ENCODE results near the gene TSPAN9. TPM values are rescaled to one million over a fixed set of nuclear protein-coding genes. Genes with fewer than 3 reads are reported as not detected.
A peak's percentile ranks its signal among the peaks of the same experiment; 100 is the strongest.

TSPAN9 gene
- total RNA-seq, 1 donor from 2014 or later: 7.8 TPM

GRCh38 chr12:3034067-3034750 is 43.0 kb upstream of the TSPAN9 start:
- Histone ChIP-seq H3K9me3 (ENCODE audit: low read depth) (no peaks in the 10 kb centered on the region), H2AFZ (replicated peaks) (no peak overlapping the region), H3K36me3 (no peaks in the 10 kb centered on the region), H3K27me3 (no peaks in the 10 kb centered on the region), H3K4me2 (no peak overlapping the region), H3K79me2 (ENCODE audit: low read depth) (no peaks in the 10 kb centered on the region), H3K9ac (no peak overlapping the region), H3K4me3 (no peak overlapping the region), H3K4me1 (peaks cover 11% of the 10 kb centered on the region), H3K27ac (no peak overlapping the region), H3F3A (ENCODE audit: low read depth) (peaks cover 4% of the 10 kb centered on the region), H4K20me1 (ENCODE audit: low read depth) (no peaks in the 10 kb centered on the region)
- TF ChIP-seq CTCF (IDR thresholded peaks at IDR 0.05): peak; percentile 72
- no peak for TF ChIP-seq EZH2 (IDR thresholded peaks at IDR 0.05)
- TF ChIP-seq EZH2phosphoT487 (IDR thresholded peaks at IDR 0.05): no peak
- peaks cover 3% of the 10 kb centered on the region for H3K36me3 Mint-ChIP-seq
- peaks cover 44% of the 10 kb centered on the region for H3K4me1 Mint-ChIP-seq
- H3K27ac Mint-ChIP-seq: peak overlapping the region; percentile 87
- peaks cover 5% of the 10 kb centered on the region for H3K27me3 Mint-ChIP-seq (ENCODE audit: insufficient read depth, low read depth)
- no peaks in the 10 kb centered on the region for H3K9me3 Mint-ChIP-seq
- H3K4me3 Mint-ChIP-seq: peak overlapping the region; percentile 39
- DNase-seq (ENCODE audit: low spot score): peak; percentile 83

- no peak overlapping the region for H3K27ac Mint-ChIP-seq
- no peak overlapping the region for H3K4me3 Mint-ChIP-seq
Measured at GRCh38 chr12:3035171-3035570, 42.0 kb upstream of the TSPAN9 start.

GRCh38 chr12:3035815-3036702 is 41.1 kb upstream of the TSPAN9 start:
- Mint-ChIP-seq H3K9me3 (no peaks in the 10 kb centered on the region), H3K4me1 (peaks cover 41% of the 10 kb centered on the region), H3K4me3 (no peak overlapping the region), H3K36me3 (peaks cover 3% of the 10 kb centered on the region), H3K27me3 (ENCODE audit: insufficient read depth, low read depth) (peaks cover 5% of the 10 kb centered on the region), H3K27ac (peak overlapping the region; percentile 87)
- no peaks in the 10 kb centered on the region for H3K36me3 ChIP-seq
- DNase-seq (ENCODE audit: low spot score): peak; percentile 78
- peaks cover 7% of the 10 kb centered on the region for H3K4me1 ChIP-seq
- no peak overlapping the region for H3K4me3 ChIP-seq
- TF ChIP-seq EZH2phosphoT487 (IDR thresholded peaks at IDR 0.05) (no peak), CTCF (IDR thresholded peaks at IDR 0.05) (peak; percentile 64)
- H4K20me1 ChIP-seq (ENCODE audit: low read depth): no peaks in the 10 kb centered on the region
- no peaks in the 10 kb centered on the region for H3K27me3 ChIP-seq
- H3K9me3 ChIP-seq (ENCODE audit: low read depth): no peaks in the 10 kb centered on the region
- no peak overlapping the region for H3K27ac ChIP-seq
- no peaks in the 10 kb centered on the region for H3K79me2 ChIP-seq (ENCODE audit: low read depth)
- no peak overlapping the region for H3K9ac ChIP-seq
- H3K4me2 ChIP-seq: no peak overlapping the region
- H3F3A ChIP-seq (ENCODE audit: low read depth): peaks cover 4% of the 10 kb centered on the region
- H2AFZ ChIP-seq (replicated peaks): no peak overlapping the region

More at GRCh38 chr12:3035171-3035570, 42.0 kb upstream of the TSPAN9 start:
- TF ChIP-seq CTCF (IDR thresholded peaks at IDR 0.05): no peak
- TF ChIP-seq EZH2phosphoT487 (IDR thresholded peaks at IDR 0.05): no peak
- TF ChIP-seq EZH2 (IDR thresholded peaks at IDR 0.05): no peak
- H3K36me3 Mint-ChIP-seq: peaks cover 3% of the 10 kb centered on the region
- H3K9ac ChIP-seq: no peak overlapping the region
- peaks cover 5% of the 10 kb centered on the region for H3K27me3 Mint-ChIP-seq (ENCODE audit: insufficient read depth, low read depth)
- no peaks in the 10 kb centered on the region for H3K79me2 ChIP-seq (ENCODE audit: low read depth)
- no peaks in the 10 kb centered on the region for H3K9me3 ChIP-seq (ENCODE audit: low read depth)
- no peak overlapping the region for H3K4me3 ChIP-seq
- H3F3A ChIP-seq (ENCODE audit: low read depth): peaks cover 4% of the 10 kb centered on the region
- H3K27me3 ChIP-seq: no peaks in the 10 kb centered on the region
- H2AFZ ChIP-seq (replicated peaks): no peak overlapping the region
- H3K27ac ChIP-seq: no peak overlapping the region
- no peak overlapping the region for H3K4me2 ChIP-seq
- peaks cover 44% of the 10 kb centered on the region for H3K4me1 Mint-ChIP-seq
- H3K4me1 ChIP-seq: peaks cover 8% of the 10 kb centered on the region
- DNase-seq (ENCODE audit: low spot score): no peak
- H3K36me3 ChIP-seq: no peaks in the 10 kb centered on the region
- H3K9me3 Mint-ChIP-seq: no peaks in the 10 kb centered on the region
- H4K20me1 ChIP-seq (ENCODE audit: low read depth): no peaks in the 10 kb centered on the region
